HG03558 (cell line): Measurements from ENCODE around the gene PTPRG.

ENCODE experiments used
- ATAC-seq: cut with Tn5 transposase; IDR thresholded peaks from one replicate; pipeline ENCODE4 v1.9.1; 2021; ENCODE audit warnings: moderate number of reproducible peaks; ENCODE audit not compliant: unreplicated experiment; ENCODE audit errors: extremely low read depth

The PTPRG gene

GRCh38 chr3:61613666-61614065 is 52.3 kb downstream of the PTPRG start:
- no peak for ATAC-seq

GRCh38 chr3:61615643-61616042 is 54.3 kb downstream of the PTPRG start:
- no peak for ATAC-seq

- no peak for ATAC-seq
These were observed 55.2 kb downstream of the PTPRG start for GRCh38 chr3:61616586-61616985.

- no peak for ATAC-seq
These were observed 55.7 kb downstream of the PTPRG start for GRCh38 chr3:61617041-61617440.

- no peak for ATAC-seq
These were observed 56.3 kb downstream of the PTPRG start for GRCh38 chr3:61617651-61618050.

DNA sequence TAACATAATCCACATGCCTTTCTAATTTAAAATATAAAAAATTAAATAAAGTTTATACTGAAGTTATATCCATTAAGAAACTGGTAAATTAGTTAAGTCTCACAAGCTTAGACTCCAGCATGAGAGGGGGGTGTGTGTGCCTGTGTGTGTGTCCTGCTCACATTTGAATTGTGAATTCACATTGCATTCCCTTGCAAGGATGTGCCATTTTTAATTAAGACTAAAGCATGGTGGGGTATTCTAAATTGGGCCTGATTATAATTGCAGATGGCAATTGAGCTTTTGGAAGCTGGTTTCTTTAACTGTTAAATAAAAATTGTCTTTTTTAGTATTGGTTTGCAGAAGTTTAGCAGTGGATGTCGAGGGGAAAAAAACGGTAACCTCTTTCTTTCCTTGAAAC is 56.9 kb downstream of the PTPRG start:
- ATAC-seq: no peak

DNA sequence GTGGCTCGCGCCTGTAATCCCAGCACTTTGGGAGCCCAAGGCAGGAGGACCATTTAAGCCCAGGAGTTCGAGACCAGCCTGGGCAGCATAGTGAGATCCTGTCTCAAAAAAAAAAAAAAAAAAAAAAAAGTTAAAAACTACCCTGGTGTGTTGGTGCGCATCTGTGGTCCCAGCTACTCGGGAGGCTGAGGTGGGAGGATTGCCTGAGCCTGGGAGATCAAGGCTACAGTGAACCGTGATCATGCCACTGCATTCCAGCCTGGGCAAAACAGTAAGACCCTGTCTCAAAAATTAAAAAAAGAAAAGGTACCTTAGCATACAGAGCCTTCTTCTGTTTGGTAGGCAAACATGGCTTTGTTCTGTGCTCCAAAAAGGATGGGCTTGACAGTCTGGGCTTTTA is 57.5 kb downstream of the PTPRG start:
- ATAC-seq: no peak

- no peak for ATAC-seq
These were observed 58.7 kb downstream of the PTPRG start for GRCh38 chr3:61620073-61620472.

GRCh38 chr3:61624300-61624699 is 62.9 kb downstream of the PTPRG start:
- no peak for ATAC-seq

DNA sequence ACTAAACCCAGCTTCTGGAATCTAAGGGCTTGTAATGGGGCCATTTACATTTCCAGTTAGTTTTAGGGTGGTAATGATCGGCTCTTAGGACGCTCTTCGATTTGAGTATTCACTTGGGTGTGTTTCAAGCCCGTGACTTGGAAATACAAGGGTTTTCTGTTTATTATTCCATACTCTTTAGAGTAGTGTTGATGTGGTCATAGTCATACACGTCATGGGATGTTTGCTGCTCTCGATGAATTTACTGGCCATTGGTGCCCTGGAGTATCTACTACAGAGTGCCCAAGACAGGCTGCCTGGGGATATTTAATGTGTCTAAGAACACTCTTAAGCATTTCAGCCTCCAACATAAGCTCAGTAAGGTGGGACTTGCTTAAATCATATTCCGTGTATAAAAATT is 64.1 kb downstream of the PTPRG start:
- no peak for ATAC-seq

GRCh38 chr3:61626484-61626883 is 65.1 kb downstream of the PTPRG start:
- ATAC-seq: no peak

DNA sequence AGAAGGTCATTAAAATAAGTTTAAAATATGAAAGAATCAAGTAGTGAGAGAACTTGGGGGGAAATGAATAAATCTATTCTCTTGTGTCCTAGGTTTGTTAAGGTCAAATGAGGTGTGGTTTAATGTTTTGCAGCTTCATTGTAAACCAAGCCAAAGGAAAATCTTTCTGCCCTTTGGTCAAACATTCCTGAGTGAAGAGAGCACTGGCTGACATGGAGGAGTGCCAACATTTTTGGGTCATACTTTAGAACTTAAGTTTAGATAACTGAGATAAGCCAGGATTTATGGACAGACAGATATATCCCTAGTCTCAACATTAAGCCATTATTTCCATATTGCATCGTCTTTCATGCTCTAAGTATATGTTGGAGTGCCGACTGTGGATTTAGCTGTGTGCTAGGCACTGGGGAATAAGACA is 66.4 kb downstream of the PTPRG start:
- ATAC-seq: no peak

GRCh38 chr3:61628636-61629035 is 67.3 kb downstream of the PTPRG start:
- no peak for ATAC-seq

- ATAC-seq: no peak
These were observed 68.1 kb downstream of the PTPRG start for GRCh38 chr3:61629442-61629841.

GRCh38 chr3:61631108-61631769 is 69.9 kb downstream of the PTPRG start:
- no peak for ATAC-seq

DNA sequence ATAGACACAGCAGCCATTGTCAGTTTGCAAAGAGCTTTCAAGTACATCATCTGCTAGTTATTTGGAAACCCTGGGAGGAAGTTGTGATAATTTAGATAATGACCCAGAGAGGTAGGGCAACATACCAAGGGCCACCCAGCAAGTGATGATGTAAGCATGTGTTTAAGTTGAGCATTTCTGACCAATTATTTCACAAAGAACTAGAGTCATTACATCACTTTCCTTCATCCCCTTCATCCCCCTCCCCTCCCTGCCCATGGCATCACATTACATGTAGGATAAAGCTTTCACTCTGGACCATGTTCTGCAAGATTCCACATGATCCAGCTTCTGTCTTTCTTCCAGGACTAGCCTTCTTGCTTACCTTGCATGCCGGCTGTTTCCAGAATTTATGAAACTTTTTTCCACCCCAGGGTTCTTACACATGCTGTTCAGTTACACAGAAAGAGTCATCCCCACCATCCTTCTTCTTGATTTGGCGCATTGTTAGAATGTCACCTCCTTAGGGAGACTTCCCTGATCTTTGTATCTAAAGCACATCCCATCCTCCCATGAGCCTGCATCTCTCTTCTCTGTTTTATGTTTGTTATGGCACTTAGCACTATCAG is 71.3 kb downstream of the PTPRG start:
- no peak for ATAC-seq

- no peak for ATAC-seq
These were observed 73.3 kb downstream of the PTPRG start for GRCh38 chr3:61634678-61635077.

- ATAC-seq: peak; percentile 71
These were observed 76.0 kb downstream of the PTPRG start for GRCh38 chr3:61637088-61638051.

DNA sequence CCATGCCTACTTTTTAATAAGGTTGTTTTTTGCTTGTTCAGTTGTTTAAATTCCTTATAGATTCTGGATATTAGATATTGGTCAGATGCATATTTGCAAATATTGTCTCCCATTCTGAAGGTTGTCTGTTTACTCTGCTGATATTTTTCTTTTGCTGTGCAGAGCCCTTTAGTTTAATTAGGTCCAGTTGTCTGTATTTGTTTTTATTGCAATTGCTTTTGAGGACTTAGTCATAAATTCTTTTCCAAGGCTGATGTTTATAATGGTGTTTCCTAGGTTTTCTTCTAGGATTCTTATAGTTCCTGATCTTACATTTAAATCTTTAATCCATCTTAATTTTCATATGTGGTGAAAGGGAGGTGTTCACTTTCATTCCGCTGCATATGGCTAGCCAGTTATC is 77.4 kb downstream of the PTPRG start:
- no peak for ATAC-seq

DNA sequence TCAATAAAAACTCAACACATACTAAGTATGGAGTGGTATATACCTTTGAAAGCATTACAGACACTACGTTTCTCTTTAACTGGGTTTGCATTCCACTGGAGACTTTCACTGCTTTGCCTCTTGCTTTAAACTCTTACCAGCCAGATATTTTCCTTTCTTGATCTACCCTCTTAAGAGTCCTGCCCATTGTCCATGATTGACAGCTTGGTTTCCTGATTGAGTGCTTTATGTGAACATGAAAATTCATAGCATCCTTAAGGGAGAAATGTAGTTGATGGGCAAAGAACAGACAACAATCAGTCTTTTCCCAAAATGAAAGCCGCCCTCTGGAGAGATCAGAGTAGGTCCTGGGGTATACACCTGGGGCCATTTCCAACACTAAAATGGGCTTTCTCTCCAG is 78.6 kb downstream of the PTPRG start:
- no peak for ATAC-seq

DNA sequence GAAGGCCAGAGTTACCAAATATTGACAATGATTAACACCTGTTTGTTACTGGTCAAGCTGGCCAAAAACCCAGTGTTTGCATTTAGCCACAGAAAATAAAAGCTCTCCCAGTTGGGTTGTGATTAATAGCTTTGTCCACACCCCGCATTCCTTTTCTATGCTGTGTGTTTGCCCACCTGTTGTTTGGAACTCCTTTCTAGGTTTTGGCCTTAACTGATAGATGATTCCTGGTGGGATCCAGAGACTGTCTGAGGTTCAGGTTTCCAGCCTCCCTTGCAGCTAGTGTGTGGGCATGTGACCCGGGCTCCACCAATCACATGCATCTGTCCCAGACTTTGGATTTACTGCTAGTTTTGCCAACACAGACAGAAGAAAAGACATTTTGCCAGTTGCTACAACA is 83.8 kb downstream of the PTPRG start:
- no peak for ATAC-seq
